SK-N-DZ (cell line): Measurements from ENCODE around the gene PDE8A.

Experiments
- DNase-seq: peaks from one replicate; pipeline ENCODE4 v3.0.0-alpha.2; 2015; ENCODE audit warnings: low spot score

Gene PDE8A

DNA sequence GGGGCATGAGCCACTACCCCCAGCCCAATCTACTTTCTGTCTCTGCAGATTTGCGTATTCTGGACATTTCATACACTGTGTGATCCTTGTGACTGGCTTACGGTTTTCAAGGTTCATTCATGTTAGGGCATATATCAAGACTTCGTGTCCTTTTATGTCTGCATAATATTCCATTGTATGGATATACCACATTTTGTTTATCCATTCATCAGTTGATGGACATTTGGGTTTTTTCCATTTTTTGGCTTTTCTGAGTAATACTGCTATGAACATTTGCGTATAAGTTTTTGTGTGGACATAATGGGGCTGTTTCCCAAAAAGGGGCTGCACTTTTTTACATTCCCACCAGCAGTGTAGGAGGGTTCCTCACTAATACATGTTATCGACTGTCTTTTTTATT is 106.6 kb downstream of the PDE8A start:
- DNase-seq, result no peak

DNA sequence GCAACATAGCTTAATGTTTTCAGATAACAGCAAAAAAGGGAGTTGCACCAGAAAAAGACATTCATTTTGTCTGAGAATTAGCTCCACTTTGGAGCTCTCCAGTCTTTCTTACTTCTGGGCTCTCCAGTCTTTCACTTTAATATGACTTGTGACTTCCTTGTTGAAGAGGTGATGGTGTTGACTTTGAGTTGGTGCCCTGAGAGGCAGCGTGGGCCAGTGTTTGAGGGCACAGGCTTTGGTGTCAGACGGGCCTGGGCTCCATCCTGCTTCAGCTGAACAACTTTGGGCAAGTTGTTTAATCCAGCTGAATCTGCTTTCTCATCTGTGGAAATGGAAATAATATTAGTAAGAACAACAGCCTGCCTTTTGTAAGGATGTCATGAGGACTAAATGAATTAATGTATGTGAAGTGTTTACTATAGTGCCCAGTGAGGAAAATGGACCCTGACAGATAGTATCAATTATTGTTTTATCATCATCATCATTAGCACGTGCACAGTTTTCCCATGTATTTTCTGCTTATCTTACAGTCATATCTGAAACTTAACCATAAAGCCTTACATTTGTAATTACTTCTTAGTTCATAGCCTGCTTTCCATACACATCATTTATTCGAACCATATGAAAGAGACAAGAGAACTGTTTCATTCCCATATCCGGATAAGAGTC is 108.4 kb downstream of the PDE8A start:
- DNase-seq, result no peak

DNA sequence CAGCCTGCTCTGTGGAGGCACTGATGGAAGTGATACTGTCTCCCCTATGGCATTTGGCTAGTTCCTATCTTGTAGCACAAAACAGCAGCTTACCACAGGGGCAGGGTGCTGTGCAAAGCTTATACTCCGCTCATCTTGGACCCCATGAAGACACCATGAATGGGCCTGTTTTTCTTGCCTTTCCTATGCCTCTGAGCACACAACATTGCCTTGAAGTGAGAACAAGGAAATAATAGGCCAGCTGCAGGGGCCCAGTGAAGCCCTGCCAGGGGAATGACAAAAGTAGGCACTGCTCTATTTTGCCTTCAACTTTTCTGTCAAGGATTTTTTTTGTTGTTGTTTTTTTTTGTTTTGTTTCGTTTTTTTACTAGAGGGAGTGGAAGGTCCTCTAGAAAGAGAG is 110.3 kb downstream of the PDE8A start:
- no peak for DNase-seq

DNA sequence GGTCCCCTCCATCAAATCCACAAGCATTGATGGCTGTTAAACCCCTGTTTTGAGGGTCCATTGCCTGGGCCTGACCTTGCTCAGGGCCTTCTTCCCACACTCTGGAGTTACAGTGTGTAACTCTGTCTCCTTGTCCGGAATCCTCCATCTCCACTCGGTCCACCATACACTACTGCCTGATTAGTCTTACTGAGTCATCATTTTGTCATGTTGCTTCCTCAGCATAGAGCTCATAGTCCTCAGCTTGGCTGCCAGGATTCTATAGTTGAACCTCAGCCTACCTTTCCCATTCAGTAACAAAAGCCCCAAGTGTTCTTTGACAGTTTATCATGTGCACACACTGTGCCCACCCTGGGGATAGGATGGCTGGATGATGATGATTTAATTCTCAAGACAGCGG is 113.0 kb downstream of the PDE8A start:
- DNase-seq, result no peak

DNA sequence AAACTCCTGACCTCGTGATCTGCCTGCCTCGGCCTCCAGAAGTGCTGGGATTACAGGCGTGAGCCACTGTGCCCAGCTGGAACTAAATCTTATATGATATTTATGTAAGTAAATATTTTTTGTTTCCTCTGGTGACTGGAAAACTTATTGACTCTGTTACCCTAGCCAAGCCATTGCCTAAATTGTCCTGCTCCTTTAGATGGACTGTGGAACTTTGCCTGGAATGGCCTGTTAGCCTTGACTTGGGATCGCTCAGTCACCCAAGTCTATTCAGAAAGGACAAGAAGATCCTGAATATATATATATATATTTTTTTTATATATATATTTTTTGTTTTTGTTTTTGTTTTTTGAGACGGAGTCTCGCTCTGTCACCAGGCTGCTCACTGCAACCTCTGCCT is 113.9 kb downstream of the PDE8A start:
- DNase-seq, result no peak

DNA sequence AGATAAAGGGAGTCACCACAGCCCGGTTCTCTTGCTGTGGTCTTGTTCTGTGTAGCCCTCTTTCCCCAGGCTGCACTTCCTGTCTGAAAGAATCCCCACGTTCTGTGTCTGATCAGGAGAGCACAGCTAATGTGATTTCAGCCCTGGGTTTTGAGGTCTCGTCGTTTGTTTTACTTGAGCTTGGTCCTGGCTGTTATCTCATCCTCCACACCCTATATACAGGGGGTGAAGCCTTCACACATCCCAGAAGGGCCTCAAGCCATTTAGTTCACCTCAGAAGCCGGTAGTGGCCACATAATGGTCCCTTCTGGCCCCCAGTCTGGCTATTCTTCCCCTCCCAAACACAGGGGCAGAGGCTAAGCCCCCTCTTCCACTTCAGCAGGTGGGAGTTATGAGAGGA is 115.6 kb downstream of the PDE8A start:
- DNase-seq, result no peak

DNA sequence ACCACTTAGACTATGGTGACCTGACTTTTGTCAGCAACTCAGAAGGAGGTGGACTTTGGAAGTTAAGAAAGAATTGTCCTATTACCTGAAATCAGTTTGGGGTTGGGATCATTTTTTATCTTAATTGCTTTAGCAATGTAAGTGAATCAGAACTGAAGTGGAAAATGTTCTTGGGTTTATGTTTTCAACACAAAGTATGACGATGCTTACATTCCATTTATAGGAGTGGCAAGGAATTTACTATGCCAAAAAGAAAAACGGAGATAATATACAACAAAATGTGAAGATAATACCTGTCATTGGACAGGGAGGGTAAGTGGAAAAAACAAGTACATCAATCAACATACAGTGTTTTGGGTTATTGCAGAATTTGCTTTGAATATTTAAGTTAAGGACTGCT is 116.1 kb downstream of the PDE8A start:
- no peak for DNase-seq

DNA sequence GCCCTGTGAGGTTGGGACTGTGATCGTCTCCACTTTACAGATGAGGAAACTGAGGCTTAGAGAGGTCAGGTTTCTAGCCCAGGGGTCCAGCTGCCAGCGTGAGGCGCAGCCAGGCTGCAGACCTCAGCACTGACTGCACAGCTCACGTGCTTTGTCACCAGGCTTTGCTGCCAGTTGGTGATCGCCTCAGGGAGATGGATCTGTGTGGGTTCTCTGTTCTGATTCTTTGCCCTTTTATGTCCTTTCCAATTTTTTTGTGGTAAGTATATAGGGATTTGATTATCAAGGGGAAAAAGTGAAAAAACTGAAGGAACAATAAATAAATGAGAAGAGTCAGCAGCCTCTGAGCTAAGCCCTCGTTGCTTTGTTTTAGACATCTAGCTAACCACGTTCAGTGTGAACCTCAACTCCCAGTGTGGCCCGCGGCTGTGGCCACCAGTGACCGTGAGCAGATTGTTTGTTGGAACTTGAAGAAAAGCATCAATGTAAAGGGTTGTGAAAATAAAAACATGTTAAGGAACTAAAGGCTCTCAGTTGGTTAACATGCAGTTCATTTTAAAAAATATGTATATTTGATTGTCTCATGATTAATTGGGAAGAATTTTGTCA is 117.6 kb downstream of the PDE8A start:
- DNase-seq, result no peak

DNA sequence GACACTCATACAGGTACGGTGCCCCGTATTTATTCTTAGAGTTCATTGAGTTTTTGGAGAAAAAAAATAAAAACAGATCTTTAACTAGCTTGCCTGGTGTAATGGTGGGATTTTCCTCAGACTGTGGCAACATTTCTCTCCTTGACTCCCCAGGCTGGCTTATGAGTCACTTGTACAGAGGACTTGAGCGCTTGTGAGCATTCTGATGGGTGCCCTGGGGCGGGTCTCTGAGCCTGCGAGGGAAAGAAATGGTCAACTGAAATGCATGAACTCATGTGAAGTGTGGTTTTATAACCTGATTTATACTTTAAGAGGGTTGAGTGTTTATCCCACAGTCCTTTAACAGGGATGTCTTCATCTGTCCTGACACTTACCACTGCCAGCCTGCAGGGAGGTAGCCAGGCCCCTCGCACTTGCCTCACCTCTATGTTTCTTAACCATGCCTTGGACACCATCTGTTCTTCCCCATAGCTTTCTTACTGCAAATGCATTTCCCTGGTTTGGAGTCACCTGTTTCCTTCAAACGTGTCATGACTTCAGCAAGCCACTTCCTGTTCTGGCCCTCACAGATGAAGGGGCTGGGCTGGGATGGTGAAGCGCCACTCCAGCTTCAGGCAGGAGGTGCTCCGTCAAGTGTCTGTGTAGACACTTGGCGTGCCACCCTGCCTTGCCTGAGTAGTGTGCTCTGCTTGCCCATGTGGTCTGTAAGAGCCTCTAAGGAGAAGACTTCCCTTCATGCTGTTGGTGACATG is 118.7 kb downstream of the PDE8A start:
- DNase-seq, result no peak

DNA sequence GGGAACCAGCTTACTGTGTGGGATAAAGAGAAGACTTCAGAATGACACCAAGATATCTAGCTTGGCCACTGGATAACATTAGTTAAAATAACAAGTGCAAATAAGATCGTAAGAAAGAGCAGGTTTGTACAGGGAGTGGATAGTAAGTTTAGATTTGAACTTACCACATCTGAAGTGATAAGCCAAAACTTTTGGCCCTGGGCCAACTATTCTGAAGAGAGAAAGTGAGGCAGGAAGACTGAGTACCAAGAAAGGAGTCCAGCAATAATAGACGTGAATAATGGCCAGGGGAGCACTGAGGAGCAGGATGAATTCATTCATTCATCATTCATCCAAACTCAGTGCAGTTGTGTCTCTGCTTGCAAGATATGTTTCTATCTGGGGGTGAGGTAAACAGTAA is 122.9 kb downstream of the PDE8A start:
- DNase-seq, result no peak

DNA sequence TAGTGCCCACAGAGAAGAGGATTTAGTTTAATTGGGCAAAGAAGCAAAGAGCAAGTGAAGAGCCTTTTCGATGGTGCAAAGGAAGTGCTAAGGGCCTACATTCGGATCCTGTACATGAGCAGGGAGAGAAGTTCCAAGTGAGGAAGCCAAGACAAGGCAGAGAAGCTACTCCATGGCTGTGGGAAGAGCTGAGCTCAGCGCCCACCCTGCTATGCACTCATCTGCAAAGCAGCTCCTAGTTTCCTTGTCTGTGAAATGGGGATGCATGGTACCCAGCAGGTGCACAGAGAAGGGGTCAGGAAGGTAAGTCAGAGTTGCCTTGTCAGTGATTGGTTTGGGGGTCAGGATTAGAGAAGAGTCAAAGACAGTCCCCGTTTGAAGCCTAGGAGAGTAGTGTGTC is 126.5 kb downstream of the PDE8A start:
- no peak for DNase-seq

DNA sequence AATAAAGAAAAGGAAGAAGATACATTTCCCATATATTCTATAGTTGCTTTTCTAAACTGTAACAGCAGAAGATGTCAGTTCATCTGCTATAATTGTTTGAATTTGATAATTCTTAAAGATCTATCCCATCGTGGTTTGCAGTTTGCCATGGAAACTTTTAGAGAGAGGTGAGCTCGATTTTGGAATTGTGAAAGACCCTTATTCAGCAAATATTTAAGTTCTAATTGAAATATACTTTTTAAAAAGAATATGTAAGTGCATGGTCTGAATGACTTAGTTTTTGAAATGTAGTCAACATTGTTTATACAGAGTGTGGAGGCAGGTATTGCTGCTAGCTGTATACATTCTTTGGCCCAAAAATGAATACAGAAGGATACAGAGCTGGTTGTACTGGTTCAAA is 127.7 kb downstream of the PDE8A start:
- no peak for DNase-seq

DNA sequence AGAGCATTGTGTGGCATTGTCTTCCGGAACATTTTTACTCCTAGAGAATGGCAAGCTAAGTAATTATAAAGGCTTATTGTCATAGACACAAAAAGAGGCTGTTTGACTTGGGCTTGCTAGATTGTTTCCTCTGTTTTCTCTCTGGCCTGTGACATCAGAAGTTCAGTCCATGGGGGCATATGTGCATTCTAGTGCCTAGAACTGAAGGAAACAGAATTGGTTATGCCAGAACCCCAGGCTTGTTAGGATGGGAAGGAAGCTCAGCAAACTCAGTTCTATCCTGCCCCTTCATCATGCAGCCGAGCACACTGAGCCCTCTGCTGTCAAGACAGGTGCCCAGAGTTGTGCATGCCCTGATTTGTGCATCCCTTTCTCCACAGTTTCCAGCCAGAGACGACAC is 131.3 kb downstream of the PDE8A start:
- no peak for DNase-seq

DNA sequence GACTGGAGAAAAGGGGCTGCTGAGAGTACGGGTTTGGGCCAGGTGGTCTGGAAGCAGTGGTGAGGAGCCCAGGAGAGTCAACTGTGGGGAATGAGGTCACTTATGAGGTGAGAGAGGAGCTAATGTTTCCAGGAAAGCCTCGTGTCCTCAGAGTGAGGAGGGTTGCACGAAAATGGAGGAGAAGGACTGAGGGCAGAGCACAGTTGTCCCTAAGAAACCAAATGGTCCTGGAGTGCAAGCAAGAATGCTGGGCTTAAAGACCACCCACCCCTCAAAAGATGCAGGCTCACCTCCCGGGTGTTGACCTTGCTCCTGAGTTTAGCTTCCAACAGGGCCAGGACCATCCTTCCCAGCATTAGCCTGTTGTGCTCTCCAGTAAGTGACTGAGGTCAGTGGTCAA is 133.2 kb downstream of the PDE8A start:
- no peak for DNase-seq

DNA sequence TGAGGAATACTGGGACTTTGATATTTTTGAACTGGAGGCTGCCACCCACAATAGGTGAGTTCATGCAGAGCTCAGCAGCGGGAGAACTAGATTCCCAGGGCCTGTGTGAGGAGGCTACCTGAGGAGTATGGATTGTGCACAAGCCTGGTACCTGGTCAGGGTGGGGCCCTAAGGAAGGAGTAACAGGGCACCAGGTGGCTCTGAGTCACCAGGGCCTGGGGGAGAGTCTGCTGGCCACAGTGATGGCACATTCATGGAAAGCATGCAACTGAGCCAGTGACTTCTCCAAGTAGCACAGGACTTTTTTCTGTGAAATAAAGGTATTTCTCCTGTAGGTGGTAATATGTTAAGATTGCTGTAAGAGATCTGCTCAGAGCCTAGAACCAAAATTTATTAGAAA is 134.4 kb downstream of the PDE8A start:
- DNase-seq, result no peak

DNA sequence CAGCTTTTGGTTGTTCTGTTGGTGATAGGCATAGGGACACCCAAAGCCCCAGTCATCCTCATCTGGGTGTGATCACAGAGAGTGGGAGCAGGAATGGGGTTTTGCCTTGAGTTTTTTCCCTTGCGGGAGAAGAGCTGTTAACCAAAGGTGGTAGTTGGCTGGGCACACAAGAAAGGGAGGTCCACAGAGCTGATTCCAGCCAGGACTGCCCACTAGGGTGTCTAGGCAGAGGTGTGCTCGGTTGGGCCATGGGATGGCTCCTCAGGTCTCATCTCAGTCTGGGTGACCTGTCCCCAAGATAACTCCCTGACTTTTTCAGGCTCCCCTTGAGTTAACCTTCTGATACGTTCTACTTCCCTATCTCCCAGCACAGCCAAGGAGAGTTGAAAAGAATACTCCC is 134.8 kb downstream of the PDE8A start:
- DNase-seq, result no peak

DNA sequence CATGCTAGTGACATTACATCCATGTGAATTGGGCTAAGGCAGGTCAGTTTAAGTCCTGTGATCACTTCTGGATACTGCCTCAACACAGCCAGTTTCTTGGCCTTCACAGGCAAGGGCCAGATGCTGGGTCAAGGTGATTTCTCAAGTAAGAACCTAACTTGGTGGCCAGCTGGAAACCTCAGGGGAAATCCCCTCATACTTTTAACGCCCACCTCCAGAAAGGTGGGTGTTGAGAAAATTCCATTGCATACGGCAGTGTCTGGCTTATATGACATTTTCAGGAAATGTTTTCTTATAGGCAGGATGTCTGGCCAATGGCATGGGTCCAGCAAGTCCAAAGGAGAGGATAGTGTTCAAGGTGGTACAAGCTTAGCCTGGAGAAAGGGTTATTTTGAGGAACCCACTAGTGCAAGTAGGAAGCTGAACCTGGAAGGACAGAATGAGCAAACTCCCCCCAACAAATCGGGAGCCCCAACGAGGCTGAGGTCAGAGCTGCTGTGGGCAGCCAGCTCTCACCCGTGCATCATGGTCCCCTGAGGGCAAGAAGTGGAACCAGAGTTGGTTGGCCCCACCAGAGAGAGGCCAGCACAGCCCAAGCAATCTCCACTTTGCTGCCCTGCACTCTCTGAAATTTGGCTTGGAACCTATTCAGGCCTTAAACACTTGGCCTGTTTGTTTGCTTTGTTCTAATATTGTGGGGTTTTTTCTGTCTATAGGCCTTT is 135.4 kb downstream of the PDE8A start:
- no peak for DNase-seq

DNA sequence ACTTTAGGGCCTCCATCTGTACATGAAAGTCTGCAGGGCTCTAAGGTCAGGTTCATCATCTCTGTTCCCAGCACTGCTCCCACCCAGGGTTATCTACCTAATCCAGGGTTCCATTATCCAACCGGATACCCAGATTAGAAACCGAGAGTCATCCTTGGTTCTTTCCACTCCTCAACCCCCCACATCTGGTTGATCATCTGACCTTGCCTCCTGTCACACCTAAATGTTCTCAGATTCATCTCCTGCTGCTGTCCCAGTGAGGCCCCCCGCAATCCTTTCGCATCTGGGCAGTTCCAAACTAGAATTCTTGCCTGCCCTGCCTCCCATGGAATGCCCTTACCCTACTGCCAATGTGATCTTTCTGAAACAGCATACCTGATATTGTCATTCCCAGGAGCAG is 136.5 kb downstream of the PDE8A start:
- DNase-seq, result no peak

DNA sequence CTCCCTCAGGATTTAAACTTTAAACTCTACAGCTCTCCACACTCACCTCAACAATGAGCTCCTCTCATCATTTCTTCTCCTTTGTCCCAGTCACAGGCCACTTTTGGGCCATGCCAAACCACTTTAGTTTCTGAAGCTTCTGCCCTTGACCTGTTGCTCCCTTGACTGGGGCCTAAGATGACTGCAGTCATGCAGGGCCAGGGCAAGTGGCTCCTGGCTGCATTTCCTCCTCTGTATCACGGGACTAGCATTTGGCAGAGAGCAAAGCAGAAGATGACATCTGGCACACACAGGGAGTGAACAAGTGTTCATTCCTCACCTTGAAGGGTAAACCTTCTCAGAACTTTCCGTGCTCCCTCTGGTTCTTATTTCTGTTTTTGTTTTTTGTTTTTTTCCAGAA is 136.9 kb downstream of the PDE8A start:
- no peak for DNase-seq

DNA sequence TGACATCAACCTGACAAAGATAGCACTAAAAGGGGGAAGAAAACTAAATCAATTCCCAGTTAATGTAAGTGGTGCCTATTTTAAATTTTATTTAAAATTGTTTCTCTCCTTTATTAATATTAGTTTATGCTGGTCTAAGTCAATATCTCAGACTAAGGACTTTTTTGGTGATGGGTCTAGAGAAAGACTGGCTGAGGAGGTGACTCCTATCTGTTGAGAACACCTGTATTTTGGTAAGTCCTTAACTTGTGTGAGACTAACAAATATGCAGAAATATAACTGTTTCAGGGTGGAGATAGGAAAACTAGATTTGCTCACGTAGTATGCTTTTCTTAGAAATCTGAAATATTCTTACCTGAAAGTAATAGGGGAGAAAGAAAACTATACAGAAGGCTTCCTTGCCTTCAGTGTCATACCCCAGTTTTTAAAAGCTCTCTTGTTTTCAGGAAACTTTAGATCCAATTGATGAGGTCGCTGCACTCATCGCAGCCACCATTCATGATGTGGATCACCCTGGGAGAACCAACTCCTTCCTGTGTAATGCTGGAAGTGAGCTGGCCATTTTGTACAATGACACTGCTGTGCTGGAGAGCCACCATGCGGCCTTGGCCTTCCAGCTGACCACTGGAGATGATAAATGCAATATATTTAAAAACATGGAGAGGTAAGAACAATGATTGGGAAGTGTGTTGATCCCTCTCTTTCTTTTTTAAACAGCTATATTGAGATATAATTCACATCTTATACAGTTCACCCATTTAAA is 138.9 kb downstream of the PDE8A start:
- no peak for DNase-seq

DNA sequence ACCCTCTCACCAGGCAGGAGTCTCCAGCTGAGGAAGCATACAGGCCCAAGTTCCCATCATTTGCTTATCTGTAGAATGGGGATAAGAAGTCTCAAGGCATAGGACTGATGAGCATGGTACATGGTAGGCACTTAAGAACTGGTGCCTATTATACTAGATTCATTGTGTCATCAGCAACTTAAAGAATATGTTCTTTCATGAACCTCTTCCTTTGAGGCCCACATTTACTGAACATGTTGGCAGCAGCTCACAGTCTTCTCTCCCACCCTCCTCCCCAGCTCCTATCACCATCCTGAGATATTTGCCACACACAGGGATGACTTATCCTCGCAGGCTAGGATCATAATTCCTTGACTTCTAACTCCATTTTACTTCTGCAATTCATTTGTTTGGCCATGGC is 142.5 kb downstream of the PDE8A start:
- DNase-seq, result no peak
